Peyer's patch (tissue), 4 donors: ENCODE measurements around the gene SHISA8.

Experiments used
- POLR2A ChIP-seq, 2 donors: fragments of 450-650 bp; IDR thresholded peaks; one replicate each; pipeline ENCODE4 v1.5.1; 2017; ENCODE audit warnings: antibody characterized with exemption in 2 of 2, mild to moderate bottlenecking in 2 of 2, moderate library complexity in 2 of 2
- TF ChIP-seq, protein P1 (sequence below), 6 experiments: fragments of 450-650 bp in 4 of 6; fragments of 200-600 bp in 2 of 6; sonication (generic) in 1 of 6; IDR thresholded peaks; one replicate each; pipeline ENCODE4 v1.5.1; 2017 to 2019; ENCODE audit warnings: antibody characterized with exemption in 6 of 6, mild to moderate bottlenecking in 3 of 6, moderate library complexity in 1 of 6

DNA sequence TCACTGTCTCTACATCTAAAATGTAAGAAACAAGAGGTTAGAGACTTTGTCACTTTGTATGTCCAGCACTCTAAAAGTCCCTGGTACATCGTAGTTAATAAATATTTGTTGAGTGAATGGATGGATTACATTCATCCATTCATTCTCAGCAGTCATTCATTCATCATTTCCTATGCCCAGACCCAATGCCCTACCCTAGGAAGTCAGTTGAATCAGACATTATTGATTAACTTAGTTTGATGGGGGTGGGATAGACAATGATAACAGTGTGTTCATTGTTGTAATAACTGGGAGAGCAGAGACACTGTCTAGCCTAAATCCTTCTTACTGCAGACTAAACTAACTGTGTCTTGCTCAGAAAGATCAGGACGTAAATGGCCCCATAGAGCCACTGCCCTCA, 33.3 kb upstream of the SHISA8 start:
- TF ChIP-seq, protein P1, sequence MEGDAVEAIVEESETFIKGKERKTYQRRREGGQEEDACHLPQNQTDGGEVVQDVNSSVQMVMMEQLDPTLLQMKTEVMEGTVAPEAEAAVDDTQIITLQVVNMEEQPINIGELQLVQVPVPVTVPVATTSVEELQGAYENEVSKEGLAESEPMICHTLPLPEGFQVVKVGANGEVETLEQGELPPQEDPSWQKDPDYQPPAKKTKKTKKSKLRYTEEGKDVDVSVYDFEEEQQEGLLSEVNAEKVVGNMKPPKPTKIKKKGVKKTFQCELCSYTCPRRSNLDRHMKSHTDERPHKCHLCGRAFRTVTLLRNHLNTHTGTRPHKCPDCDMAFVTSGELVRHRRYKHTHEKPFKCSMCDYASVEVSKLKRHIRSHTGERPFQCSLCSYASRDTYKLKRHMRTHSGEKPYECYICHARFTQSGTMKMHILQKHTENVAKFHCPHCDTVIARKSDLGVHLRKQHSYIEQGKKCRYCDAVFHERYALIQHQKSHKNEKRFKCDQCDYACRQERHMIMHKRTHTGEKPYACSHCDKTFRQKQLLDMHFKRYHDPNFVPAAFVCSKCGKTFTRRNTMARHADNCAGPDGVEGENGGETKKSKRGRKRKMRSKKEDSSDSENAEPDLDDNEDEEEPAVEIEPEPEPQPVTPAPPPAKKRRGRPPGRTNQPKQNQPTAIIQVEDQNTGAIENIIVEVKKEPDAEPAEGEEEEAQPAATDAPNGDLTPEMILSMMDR (IDR thresholded peaks at IDR 0.05): no peak
- TF ChIP-seq POLR2A (IDR thresholded peaks at IDR 0.05): no peak
